Gastrocnemius medialis (tissue), 4 donors: ENCODE measurements around the gene MYLK. TPM values are rescaled to one million over a fixed set of nuclear protein-coding genes. Genes with fewer than 3 reads are reported as not detected.
"Not testable (repeated sequence)": the region's sequence is repeated elsewhere in the genome, so short reads cannot be mapped to it uniquely, and the experiment has no call there.

Experiments
- ATAC-seq, 2 donors: fragments of 150-250 bp; one replicate each; pipeline ENCODE4 v1.9.1; 2016
- DNase-seq, 2 donors: peaks; one replicate each; pipeline ENCODE4 v3.0.0-alpha.2; 2019
- H3K27ac ChIP-seq, 4 donors: fragments of 200-600 bp; sonication (generic); 1 replicate in 1 of 4; 2 replicates in 3 of 4; pipeline ENCODE4 v1.5.1; 2016 to 2018; ENCODE audit warnings: mild to moderate bottlenecking in 2 of 4, moderate library complexity in 1 of 4
- H3K27me3 ChIP-seq, 3 donors: fragments of 200-600 bp; sonication (generic) in 2 of 3; 1 replicate in 1 of 3; 2 replicates in 2 of 3; pipeline versions ENCODE4 v1.5.1 to v1.6.0; 2016 to 2019; ENCODE audit warnings: mild to moderate bottlenecking in 1 of 3, moderate library complexity in 1 of 3
- H3K36me3 ChIP-seq, 2 donors: fragments of 200-600 bp; sonication (generic) in 1 of 2; one replicate each; pipeline ENCODE4 v1.5.1; 2017 to 2018
- H3K4me1 ChIP-seq, 2 donors: fragments of 200-600 bp; sonication (generic) in 1 of 2; one replicate each; pipeline ENCODE4 v1.5.1; 2016 to 2017; ENCODE audit warnings: mild to moderate bottlenecking in 2 of 2
- H3K4me3 ChIP-seq, 4 donors: fragments of 200-600 bp; sonication (generic) in 3 of 4; 1 replicate in 1 of 4; 2 replicates in 3 of 4; pipeline ENCODE4 v1.5.1; 2016 to 2019; ENCODE audit warnings: mild to moderate bottlenecking in 2 of 4
- H3K9me3 ChIP-seq, 3 donors: fragments of 200-600 bp; sonication (generic) in 2 of 3; 1 replicate in 1 of 3; 2 replicates in 2 of 3; pipeline ENCODE4 v1.5.1; 2016 to 2019
- POLR2A ChIP-seq, 2 donors: fragments of 450-650 bp; IDR thresholded peaks; one replicate each; pipeline ENCODE4 v1.6.1; 2017; ENCODE audit warnings: antibody characterized with exemption in 2 of 2, mild to moderate bottlenecking in 2 of 2, moderate library complexity in 2 of 2
- in situ Hi-C, 4 donors: fragments of 200-750 bp; cut with MboI; loops; one replicate each; pipeline versions ENCODE4 v1.15.0 to v1.8.0; 2017; ENCODE audit warnings: low sequenced_read_pairs in 4 of 4
- intact Hi-C: fragments of 100-400 bp; cut with DNase I; formaldehyde crosslinking; loops from one replicate; pipeline ENCODE4 v1.15.1; 2023; ENCODE audit warnings: low total_unique reads
- total RNA-seq, 4 donors: library from RNA; depleted of rRNA; stranded (reverse); fragments of >200 nt; gene quantifications; one replicate each; pipeline versions ENCODE4 v1.1.0 to v1.2.3, GENCODE V29; 2016
- TF ChIP-seq, protein P1 (sequence below), 5 experiments: fragments of 450-650 bp in 3 of 5; fragments of 200-600 bp in 2 of 5; sonication (generic) in 2 of 5; IDR thresholded peaks in 4 of 5; conservative IDR thresholded peaks in 1 of 5; 1 replicate in 4 of 5; 2 replicates in 1 of 5; pipeline ENCODE4 v1.5.1; 2016 to 2019; ENCODE audit warnings: antibody characterized with exemption in 5 of 5, mild to moderate bottlenecking in 3 of 5, moderate library complexity in 3 of 5

MYLK gene
- total RNA-seq, 4 donors from 2014 or later: 5.6 to 19.6 (median 8.8) TPM

DNA sequence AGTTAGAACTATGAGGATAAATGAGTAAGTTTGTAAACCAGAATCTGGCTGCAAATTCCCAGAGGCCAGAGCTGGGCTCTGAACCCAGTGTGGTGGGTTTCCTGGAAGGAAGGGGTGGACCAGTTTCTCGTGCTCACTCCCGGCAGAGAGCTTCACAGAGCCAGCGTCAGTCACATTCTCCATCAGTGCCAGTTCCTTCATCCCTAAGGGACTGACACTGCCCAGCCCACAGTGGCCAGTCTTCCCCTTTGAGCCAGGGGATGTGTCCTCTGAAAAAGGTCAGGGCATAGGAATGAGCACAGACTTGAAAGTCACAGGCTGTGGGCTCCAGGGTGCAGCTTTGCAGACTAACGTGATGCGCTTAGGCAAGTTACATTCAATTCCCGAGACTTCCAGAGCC lies 163.5 kb downstream of the MYLK start:
- no peaks in the 10 kb centered on the region for H3K36me3 ChIP-seq
- intact Hi-C loops (no loop called here), in situ Hi-C loops (no loop called here)
- H3K27ac ChIP-seq: no peak overlapping the region
- H3K4me1 ChIP-seq: peaks cover 0 to 3% of the 10 kb centered on the region in 2 donors
- ATAC-seq: no peak
- H3K4me3 ChIP-seq: no peak overlapping the region
- DNase-seq: no peak
- no peaks in the 10 kb centered on the region for H3K27me3 ChIP-seq
- TF ChIP-seq, protein P1, sequence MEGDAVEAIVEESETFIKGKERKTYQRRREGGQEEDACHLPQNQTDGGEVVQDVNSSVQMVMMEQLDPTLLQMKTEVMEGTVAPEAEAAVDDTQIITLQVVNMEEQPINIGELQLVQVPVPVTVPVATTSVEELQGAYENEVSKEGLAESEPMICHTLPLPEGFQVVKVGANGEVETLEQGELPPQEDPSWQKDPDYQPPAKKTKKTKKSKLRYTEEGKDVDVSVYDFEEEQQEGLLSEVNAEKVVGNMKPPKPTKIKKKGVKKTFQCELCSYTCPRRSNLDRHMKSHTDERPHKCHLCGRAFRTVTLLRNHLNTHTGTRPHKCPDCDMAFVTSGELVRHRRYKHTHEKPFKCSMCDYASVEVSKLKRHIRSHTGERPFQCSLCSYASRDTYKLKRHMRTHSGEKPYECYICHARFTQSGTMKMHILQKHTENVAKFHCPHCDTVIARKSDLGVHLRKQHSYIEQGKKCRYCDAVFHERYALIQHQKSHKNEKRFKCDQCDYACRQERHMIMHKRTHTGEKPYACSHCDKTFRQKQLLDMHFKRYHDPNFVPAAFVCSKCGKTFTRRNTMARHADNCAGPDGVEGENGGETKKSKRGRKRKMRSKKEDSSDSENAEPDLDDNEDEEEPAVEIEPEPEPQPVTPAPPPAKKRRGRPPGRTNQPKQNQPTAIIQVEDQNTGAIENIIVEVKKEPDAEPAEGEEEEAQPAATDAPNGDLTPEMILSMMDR (IDR thresholded peaks at IDR 0.05 in 4 of 5, conservative IDR thresholded peaks at IDR 0.05 in 1 of 5): no peak
- H3K9me3 ChIP-seq: no peaks in the 10 kb centered on the region

DNA sequence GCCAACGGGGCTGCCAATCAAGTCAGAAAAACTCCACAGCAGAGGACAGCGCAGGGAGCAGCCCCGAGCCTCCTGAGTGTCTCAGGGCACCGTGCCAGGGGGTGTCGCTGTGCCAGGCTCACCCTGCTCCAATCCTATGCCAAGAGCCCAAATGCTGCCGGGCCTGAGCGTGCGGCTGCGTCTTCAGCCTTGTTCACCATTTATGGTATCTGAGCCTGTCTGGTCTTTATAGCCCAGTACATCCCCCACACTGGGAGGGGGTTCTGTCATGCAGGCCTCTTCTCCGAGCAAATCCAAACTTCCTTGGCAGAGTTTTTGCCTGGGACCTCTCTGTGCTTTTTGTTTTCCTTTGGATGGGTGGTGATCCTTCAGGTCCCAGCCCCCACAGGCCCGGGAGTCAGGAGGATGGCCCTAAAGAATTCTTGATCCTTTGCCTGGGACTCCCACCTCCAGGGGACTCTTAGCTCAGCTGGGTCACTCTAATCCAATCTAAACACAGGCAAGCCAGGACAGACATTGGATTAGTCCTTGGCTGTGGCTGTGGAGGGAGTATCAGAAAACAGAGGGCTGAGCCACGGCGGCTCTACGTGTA lies 164.2 kb downstream of the MYLK start:
- in situ Hi-C loops: loop anchor here in 3 of 4 donors (5.0 to 10.0 kb wide), 2 partner anchors 65 to 68 kb away; no protein-coding TSS in a partner anchor
- intact Hi-C loops: loop anchor here (1.0 kb wide), 1 partner anchor 68 kb away; no protein-coding TSS in a partner anchor
- TF ChIP-seq, protein P1 (IDR thresholded peaks at IDR 0.05 in 4 of 5, conservative IDR thresholded peaks at IDR 0.05 in 1 of 5): no peak
- TF ChIP-seq POLR2A (IDR thresholded peaks at IDR 0.05): no peak
- Histone ChIP-seq H3K4me1 (peaks cover 0 to 3% of the 10 kb centered on the region in 2 donors), H3K9me3 (no peaks in the 10 kb centered on the region), H3K4me3 (no peak overlapping the region), H3K27ac (peak overlapping the region in 1 of 4 donors; percentile 46), H3K27me3 (no peaks in the 10 kb centered on the region), H3K36me3 (no peaks in the 10 kb centered on the region)
- DNase-seq: no peak
- no peak for ATAC-seq

DNA sequence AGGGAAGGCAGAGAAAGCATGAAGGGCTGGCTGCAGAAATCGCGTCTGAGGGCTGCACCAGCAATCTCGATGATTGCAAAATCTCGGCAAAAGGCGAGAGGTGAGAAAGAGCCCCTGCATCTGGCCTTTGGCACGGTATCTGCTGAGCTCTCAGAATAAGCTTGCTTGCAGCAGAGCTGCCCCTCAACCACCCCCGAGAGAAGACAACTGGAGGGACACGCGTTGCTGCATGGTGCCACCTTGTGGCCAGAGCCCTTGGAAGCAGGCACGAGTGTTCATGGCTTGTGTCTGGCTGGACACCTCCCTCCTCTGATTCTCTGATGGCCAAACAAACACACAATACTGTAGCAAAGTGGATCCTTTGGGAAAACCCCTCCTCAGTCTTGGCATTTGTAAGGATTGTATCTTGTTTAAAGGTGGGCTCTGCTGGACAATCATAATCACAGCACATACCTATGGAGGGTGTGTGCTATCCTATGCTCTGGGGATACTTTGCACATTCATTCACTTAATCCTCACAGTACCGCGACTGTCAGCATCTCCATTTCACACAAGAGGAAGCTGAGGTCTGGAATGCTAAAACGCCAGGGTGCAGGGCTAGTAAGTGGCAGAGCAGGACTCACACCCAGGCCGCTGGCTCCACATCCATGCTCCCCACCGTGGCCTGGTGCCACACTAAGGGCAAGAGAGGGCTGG lies 164.9 kb downstream of the MYLK start:
- not testable (repeated sequence) for H3K4me3 ChIP-seq, H3K36me3 ChIP-seq, H3K9me3 ChIP-seq, H3K4me1 ChIP-seq, H3K27me3 ChIP-seq
- in situ Hi-C loops (loop anchor here in 3 of 4 donors (5.0 to 10.0 kb wide), 2 partner anchors 64 to 67 kb away; no protein-coding TSS in a partner anchor), intact Hi-C loops (loop anchor here (1.0 kb wide), 1 partner anchor 67 kb away; no protein-coding TSS in a partner anchor)
- H3K27ac ChIP-seq: peak overlapping the region in 1 of 4 donors; percentile 34
- ATAC-seq (peak; percentile 78 to 79), DNase-seq (peak; percentile 30 to 55)
- TF ChIP-seq, protein P1 (IDR thresholded peaks at IDR 0.05 in 4 of 5, conservative IDR thresholded peaks at IDR 0.05 in 1 of 5): peak; percentile 27 to 74 (median 44)

DNA sequence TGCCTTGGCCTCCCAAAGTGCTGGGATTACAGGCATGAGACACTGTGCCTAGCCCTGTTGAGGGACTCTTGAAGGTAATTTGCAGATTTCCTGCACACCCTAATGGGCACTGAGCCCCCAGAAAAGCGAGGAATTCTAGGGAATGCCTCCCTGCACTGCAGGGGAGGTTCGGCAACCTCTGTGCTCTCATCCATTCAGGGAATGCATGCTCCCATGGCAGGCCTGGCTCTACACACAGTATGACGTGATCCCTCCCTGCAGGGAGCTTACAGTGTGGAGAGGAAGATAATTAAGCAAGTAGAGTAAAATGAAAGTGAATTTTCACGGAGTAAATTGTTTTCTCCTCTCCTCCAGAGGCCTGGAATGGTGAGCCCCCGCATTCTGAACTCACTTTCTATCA lies 166.0 kb downstream of the MYLK start:
- in situ Hi-C loops: loop anchor here in 3 of 4 donors (5.0 to 10.0 kb wide), 2 partner anchors 63 to 66 kb away; no protein-coding TSS in a partner anchor
- intact Hi-C loops: no loop called here

DNA sequence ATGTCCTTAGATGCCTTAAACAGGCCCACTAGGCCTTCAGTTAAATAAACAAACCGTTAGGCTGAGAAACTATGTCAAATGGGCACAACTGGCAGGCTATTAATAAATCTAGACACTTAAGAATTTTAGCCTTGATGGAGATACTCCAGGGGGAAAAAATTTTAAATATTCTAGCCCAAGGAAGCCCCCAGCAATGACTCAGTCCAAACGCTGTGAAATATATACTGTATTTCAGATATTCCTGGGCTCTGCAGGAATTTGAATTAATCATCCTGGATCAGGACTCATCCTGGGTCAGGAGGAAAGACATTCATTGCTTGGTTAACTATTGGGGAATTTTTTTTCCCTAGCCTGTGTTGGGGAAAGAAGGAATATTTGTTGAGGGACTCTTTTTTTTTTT lies 166.7 kb downstream of the MYLK start:
- H3K27ac ChIP-seq, H3K27me3 ChIP-seq, ATAC-seq, H3K4me1 ChIP-seq, H3K9me3 ChIP-seq, DNase-seq, H3K4me3 ChIP-seq, H3K36me3 ChIP-seq, intact Hi-C loops: not testable (repeated sequence)
- in situ Hi-C loops: loop anchor here in 3 of 4 donors (5.0 to 10.0 kb wide), 2 partner anchors 63 to 65 kb away; no protein-coding TSS in a partner anchor

More for the DNA sequence above, 166.0 kb downstream of the MYLK start:
- Histone ChIP-seq H3K36me3 (no peaks in the 10 kb centered on the region), H3K4me1 (peaks cover 0 to 3% of the 10 kb centered on the region in 2 donors), H3K9me3 (no peaks in the 10 kb centered on the region), H3K27ac (no peak overlapping the region), H3K27me3 (no peaks in the 10 kb centered on the region), H3K4me3 (no peak overlapping the region)
- DNase-seq (no peak), ATAC-seq (no peak)
- TF ChIP-seq POLR2A (IDR thresholded peaks at IDR 0.05): no peak
- TF ChIP-seq, protein P1 (IDR thresholded peaks at IDR 0.05 in 4 of 5, conservative IDR thresholded peaks at IDR 0.05 in 1 of 5): no peak
